GM18858 (cell line): ENCODE measurements around the gene TAS2R42.

Source experiments
- ATAC-seq: cut with Tn5 transposase; IDR thresholded peaks from one replicate; pipeline ENCODE4 v1.9.1; 2021; ENCODE audit not compliant: unreplicated experiment

The TAS2R42 gene, protein sequence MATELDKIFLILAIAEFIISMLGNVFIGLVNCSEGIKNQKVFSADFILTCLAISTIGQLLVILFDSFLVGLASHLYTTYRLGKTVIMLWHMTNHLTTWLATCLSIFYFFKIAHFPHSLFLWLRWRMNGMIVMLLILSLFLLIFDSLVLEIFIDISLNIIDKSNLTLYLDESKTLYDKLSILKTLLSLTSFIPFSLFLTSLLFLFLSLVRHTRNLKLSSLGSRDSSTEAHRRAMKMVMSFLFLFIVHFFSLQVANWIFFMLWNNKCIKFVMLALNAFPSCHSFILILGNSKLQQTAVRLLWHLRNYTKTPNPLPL

DNA sequence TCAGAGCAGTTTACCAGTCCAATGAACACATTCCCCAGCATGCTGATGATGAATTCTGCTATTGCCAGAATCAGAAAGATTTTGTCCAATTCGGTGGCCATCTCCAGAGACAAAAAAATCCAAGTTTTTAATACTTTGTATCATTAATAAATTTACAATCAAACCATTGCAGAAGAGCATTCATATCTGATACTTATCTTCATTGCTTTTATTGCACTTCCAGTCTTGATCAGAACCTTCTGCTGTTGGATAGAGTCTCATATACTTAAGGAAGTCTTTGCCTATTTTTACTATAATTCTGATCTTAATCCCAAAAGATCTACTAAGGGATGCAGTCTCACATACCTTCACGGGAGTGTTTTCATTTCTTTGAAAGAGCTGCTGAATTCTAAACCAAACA lies at the start of gene TAS2R42:
Gene TAS2R42 (minus strand): TSS at position 101 of the 400 bp plus-strand sequence. CDS start 0 bp downstream, at position 101.
- ATAC-seq, result no peak

DNA sequence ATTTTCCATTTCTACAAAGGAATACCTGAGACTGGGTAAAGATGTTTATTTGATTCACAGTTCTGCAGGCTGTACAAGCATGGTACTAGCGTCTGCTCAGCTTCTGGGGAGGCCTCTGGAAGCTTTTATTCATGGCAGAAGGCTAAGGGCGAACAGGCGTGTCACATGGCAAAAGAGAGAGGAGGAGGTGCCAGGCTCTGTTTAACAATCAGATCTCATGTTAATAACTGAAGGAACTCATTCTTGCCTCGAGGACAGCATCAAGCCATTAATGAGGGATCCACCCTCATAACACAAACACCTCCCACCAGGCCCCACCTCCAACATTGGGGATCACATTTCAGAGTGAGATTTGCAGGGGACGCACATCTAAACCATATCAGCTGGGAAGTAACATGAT lies 46.8 kb upstream of the TAS2R42 start:
- no peak for ATAC-seq

DNA sequence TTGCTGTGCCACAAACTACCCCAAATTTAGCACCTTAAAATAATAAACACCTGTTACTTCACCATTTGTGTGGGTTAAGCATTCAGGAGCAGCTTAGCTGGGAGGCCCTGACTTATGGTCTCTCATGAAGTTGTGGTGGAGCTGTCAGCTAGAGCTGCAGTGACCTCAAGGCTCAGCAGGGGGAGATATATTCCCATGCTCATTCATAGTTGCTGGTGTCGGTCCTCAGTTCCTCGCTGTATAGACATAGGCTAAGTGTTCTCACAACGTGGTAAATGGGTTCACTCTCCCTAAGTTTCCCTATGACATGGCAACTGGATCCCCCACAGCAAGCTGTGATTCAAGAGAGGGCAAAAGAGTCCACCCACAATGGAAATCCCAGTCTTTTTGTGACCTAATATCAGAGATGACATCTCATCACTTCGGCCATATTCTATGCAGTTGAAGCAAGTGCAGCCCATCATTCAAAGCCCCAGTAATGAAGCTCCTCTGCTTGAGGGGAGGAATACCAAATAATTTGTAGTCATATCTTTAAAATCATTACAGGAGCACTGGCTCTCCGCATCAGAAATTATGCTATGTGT lies 41.7 kb upstream of the TAS2R42 start:
- ATAC-seq, result no peak

DNA sequence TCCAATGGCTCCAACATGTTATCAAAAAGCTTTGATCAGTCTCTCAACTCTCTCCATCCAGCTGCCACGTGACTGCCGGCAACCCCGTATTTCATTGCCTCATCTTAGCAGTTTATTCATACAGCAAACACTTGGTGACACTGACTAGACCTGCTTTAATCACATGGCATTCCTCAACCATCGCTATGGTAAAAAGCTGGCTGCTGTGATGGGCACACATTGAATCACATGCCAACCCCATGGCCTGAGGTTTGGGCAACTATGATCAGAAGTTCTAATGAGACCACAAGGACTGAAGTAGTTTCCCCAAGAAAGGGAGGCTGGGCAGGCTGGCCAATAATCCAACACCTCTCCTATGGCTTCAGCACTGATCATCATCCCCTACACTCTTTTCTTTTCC lies 40.6 kb upstream of the TAS2R42 start:
- no peak for ATAC-seq

DNA sequence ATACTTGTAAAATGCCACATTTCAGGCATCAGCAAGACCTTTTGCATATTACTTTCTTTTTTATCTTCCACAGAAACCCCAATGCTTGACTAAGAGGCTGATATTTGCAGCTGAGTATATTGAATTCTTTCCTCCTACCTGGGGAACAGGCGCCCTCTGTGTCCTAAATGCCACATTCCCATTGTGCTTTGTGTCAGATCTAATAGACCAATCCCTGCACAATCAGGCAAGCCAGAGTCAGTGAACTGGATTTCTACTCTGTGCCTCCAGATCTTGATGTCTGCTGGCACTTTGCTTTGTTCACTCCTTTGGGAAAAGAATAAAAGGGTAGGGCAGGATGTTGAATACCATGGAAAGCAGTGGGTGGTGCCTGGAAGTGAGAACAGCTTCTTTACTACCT lies 22.4 kb upstream of the TAS2R42 start:
- ATAC-seq, result no peak

DNA sequence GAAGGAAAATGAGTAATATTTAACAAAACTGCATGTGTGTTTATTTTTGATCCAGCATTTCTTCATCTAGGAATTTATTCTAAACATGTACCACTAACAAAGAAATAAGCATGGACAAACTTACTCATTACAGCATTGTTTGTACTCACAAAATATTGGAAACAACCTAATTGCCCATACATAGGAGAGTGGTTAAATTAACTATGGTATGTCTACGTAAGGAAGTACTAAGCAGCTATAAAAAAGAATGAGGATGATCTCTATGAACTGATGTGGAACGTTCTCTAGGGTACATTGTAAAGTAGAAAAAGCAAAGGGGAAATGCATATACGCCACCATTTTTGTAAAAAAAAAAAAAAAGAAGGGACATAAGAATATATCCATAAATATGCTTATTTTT lies 17.4 kb upstream of the TAS2R42 start:
- no peak for ATAC-seq

DNA sequence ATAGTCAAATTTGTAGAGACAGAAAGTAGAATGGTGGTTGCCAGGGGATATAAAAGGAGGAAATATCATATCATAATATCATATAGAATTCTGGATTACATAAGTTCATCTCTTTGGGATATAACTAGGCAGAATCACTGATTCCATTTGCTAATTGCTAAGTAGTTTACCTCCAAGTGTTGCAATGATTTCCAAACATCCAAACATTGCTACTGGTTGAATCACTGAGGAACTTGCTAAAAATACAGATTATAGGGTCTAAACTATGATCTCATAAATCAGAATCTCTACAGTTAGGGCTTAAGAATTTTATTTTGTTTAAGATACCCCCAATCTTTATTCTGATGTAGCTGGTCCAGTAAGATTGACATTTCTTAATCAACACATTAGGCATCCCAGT lies 16.1 kb upstream of the TAS2R42 start:
- ATAC-seq, result no peak

DNA sequence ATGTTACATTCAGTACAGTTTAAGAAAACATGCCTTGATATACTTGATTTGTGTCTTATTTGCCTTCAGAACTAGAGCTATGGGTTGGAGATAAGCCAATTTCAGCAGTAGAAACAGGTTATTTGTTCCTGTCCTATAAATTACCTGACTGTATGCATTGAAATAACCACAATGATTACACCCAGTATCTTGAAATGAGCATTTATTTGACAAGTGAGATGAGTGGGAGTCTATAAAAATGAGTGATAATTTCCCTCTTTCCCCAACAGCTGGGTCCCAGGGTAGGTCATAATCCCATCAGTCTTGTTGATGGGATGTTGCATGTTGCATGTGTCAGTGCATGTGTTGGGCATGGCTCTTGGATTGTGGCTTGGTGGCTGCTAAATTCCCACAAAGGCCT lies 3.7 kb downstream of the TAS2R42 start:
- no peak for ATAC-seq

DNA sequence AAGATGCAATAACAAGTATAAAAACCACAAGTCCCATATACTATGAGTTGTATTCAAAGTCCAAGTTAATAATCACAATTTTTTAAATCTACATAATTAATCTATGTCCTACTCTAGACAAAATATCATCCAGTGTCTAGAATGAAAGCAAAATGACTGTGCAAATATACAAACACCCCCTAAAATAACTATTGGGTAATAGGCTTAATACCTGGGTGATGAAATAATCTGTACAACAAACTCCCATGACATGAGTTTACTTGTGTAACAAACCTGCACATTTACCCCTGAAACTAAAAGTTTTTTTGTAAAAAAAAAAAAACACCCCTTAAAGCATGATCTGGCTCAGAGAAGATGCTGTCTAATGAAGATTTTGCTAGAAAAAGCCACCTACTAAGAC lies 4.2 kb downstream of the TAS2R42 start:
- no peak for ATAC-seq

DNA sequence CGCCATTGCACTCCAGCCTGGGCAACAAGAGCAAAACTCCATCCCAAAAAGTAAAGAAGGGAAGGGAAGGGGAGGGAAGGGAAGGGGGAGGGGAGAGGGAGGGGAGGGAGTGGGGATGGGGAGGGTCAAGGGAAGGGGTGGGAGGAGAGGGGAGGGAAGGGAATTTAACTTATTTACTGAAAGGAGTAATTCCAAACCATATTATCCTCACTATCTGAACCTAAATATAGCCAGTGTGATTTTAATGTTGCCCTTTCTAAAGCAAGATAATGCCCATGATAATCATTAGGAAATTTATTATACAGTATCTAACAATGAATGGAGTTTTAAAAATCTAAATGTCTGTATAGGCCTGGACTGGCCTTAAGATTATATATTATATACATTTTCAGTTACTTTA lies 8.5 kb downstream of the TAS2R42 start:
- no peak for ATAC-seq

DNA sequence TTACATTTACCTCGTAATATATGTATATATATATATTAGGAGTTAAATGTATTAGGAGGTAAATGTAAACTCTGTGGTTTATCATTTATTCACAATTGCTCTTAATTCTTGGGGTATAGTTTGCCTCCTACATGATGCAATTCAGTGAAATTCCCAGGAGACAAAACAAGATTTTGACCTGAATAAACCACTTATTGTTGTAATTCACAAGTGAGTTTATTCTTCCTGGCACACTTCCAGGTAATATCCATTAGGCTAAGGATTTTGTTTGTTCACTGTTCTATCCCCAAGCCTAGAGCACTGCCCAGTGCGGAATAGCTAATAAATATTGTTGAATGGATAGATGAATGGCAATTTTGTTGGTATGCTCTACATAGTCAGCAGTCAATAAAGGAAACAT lies 12.7 kb downstream of the TAS2R42 start:
- ATAC-seq, result no peak

DNA sequence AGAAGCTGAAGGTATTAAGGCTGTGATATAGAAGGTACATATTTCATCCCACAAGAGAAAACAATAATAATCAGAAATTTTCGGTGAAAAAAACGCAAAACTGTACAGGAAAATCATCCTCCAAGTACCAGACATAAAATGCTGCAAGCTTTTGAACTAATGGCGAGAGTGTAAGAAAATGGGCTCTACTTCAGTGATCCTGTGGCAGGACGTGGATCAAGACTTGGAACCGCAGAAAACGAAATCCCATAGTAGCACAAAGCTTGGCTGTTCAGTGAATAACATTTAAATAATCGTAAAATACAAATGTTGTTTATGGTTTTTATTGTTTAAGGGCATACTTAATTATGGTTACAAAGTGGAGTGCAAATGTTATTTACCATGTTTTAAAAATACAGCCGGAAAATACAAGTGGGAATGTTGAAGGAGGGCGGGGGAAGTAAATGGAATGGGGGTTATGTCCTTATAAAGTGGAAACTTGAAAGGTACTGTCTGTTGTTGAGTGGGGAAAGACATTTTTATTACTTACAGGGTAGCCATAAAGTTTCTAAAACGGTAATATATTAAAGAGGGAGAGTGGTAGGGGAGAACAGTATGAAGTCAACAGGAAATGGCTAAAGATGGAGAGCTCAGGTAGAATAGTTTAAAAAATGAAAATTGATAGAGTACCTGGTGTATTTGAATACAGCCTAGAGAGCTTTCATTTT lies 14.6 kb downstream of the TAS2R42 start:
- ATAC-seq, result no peak

DNA sequence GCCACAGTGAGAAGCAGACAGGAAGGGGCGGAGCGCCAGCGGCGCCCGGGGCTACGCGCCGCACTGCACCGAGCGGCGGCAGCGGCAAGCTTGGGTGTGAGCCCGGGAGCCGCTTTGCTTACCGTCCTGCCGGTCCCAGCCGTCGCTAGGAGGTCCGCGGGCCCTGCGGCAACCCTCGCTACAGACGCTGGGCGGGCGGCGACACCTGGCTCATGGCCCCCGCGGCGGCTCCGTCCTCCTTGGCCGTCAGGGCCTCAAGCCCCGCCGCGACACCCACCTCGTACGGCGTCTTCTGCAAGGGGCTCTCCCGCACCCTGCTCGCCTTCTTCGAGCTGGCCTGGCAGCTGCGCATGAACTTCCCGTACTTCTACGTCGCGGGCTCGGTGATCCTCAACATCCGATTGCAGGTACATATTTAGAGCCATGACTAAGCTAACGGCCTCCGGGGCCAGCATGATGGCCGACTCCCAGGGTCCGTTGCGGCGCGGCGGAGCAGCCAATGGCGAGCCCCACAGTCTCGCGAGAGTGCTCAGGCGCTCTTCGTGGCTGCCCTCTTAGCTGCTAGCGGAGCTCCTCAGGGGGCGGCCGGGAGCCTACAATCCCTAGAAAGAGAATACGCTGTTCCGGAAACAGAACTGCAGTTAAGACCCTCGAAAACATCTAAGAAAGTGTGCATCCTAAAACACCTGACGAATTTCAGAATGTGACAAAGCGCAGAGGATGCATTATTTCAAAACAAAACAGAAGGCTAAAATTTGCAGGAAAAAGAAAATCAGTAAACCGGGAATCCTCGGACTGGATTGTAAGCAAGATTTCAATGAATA lies 15.4 kb downstream of the TAS2R42 start, which contains the start of gene SMIM10L1:
Gene SMIM10L1 (plus strand): TSS at position 50 of the 824 bp plus-strand sequence. CDS start 163 bp downstream, at position 213.
- ATAC-seq, result peak; percentile 81

DNA sequence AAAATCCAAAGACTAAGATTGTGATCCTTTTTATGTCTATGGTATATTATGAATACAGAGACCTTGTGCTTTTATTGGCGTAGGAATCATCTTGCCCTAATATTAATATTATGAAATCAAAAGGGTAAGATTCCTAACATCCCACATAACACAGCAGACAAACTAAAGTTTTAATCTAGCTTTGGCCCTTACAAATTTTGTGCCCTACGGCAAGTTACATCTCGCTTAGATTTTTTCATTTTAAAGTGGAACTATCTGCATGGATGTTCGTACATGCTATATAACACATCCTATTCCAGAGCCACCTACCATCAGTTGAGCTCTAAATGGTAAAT lies 16.0 kb downstream of the TAS2R42 start:
- ATAC-seq, result no peak

DNA sequence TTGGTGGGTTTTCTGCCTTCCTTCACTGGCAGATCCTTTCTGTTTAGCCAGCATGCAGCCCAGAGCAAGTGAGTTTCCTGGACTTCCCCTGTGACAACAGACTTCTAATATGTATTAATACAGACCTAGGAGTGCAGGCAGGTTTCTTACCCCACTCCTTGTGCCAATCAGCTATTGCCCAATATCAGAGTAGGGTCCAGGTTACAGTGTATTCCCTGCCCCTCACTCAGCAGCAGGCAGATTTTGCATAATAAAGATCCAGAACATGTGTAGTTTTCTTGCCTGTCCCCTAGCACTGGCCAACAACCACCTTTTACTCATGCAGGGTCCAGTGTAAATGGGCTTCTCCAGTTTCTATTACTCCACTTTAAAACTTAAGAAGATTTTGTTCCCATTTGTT lies 20.4 kb downstream of the TAS2R42 start:
- no peak for ATAC-seq

DNA sequence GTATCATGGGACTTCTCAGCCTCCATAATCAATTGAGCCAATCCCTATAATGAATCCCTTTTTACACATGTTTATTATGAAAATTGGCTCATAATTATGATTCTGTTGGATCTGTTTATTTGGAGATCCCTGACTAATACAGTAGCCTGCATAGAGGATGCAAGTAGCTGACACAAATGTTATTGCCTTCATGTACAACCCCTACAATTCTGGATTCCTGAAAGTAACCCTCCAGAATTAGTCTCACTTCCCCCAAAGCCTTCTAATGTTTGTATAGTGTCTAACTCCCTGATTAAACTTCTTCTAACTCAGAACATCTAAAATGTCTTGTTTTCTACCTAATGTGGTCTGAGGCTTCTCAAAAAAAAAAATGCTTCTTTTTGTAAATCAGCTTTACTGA lies 22.4 kb downstream of the TAS2R42 start:
- ATAC-seq, result no peak

DNA sequence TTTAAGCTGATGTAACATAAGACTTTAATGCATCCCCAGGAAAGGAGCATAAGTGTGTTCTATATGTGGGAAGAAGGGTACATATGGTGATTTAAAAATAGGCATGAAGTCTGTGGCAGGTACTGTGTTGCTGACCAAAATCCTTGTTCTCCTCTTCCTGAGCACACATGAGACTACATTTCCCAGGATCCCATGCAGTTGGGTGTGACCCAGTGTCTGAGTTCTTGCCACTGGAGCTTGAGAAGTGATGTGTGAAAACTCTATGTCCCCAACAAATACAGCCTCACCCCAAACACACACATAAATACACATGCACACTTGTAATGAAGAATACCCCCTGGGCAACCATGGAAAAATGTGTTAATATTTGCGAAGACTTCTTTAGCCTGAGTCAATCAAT lies 24.2 kb downstream of the TAS2R42 start:
- ATAC-seq, result no peak

DNA sequence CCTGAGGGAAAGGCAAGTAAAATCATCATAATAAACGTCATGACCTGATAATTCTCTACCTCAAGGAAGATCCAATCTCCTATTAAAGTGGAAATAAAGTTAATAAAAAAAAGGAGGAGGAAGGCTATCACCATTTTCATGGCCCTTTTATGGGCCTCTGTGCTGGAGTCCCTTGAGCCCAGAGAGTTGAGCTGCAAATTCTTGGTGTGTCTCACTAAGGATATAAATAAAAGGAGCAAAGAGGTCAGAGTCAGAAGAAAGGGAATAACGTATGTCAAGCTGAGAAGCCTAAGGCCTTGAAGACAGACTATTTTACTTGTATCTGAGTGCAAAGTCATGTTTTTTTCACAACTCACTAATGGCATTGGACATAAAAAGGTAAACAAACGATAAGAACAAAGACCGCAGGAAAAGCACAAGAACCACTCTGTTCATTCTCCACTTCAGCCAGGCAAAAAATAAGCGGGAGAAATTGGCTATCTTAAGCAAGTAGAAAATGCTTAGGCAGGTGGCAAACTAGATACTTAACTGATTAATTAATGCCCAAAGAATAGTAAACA lies 27.8 kb downstream of the TAS2R42 start:
- no peak for ATAC-seq

DNA sequence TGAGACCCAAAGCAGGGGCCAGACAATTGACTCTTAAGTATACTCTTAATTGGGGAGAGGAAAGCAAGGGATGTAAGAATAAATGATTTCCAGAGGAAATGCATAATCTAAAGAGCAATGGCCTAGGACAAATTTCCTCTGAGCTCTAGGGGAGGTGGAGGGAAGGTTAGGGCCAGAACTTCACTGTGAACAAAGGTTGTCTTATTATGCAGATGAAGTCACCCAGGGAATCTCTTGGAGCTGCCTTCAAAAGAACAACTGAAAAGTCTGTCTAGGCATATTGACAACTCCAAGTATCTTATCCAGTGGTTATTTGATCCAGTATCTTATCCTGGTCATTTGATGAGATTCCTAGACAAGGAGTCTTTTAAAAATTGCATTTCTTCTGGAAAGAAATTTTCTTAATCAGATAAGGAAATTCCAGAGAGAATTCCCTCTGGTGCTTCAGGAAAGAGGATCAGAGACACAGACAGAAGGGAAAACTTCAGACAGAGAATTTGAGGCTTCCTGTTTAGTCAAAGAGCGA lies 32.3 kb downstream of the TAS2R42 start:
- ATAC-seq, result no peak

DNA sequence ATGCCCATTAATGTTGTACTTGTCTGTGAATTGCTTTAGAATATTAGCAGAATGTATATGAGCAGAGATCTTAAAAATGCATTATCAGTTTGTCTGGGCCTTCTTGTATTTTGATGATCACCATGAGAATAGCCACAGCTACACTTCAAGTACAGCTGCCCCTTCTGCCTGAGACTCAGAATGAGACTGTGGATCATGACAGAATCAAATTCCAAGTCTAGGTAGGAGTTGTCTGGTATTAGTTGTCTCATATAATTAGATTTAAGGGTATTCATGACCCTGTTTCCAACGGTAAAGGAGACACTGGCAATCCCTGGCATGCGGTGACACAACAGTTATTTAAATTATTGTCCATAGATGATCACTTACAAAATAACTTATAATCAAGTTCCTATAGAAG lies 34.0 kb downstream of the TAS2R42 start:
- ATAC-seq, result no peak

DNA sequence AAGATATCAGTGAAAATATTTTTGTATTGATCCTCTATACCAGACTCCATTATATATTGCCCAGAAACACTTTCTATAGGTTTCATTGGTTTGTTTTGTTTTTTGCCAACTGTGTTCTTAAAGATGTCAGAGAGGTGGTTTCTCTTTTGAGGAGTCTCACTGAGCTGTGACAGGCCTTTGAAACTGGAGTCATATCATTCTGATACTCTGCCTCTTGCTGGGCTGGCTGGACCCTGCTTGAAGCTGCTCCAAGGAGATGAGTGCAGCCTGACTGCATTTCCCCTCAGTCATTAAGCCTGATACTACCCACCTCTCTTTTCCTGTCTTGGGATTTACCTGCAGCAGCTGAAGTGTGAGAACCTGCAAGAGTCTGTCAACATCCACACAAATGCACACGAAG lies 35.9 kb downstream of the TAS2R42 start:
- peak; percentile 49 for ATAC-seq
